K562 (cell line): ENCODE data around the gene RWDD1. TPM values are rescaled to one million over a fixed set of nuclear protein-coding genes. Genes with fewer than 3 reads are reported as not detected.
A peak's percentile ranks its signal among the peaks of the same experiment; 100 is the strongest.

Experiments used
- ATF4 ChIP-seq: fragments of 450-650 bp; formaldehyde crosslinking; IDR thresholded peaks from 2 replicates; pipeline ENCODE4 v1.4.0; 2022; ENCODE audit warnings: mild to moderate bottlenecking, moderate library complexity
- EHMT2 ChIP-seq: fragments of 450-650 bp; IDR thresholded peaks from 2 replicates; pipeline ENCODE4 v1.6.1; 2018; ENCODE audit warnings: antibody characterized with exemption
- FOSL1 ChIP-seq: fragments of 200-800 bp; sonication (Bioruptor generic); conservative IDR thresholded peaks from 2 replicates; pipeline ENCODE4 v1.6.1; 2016; ENCODE audit warnings: missing genetic modification characterization, missing compliant biosample characterization
- GTF2B ChIP-seq: IDR thresholded peaks from 2 replicates; pipeline ENCODE4 v1.6.1; 2011; ENCODE audit not compliant: insufficient read length; ENCODE audit errors: extremely low read depth
- LEF1 ChIP-seq: fragments of 450-650 bp; IDR thresholded peaks from 2 replicates; pipeline ENCODE4 v1.6.1; 2016; ENCODE audit warnings: mild to moderate bottlenecking
- MCM7 ChIP-seq, 2 experiments: fragments of 450-650 bp; IDR thresholded peaks; 2 replicates each; pipeline ENCODE4 v1.6.1; 2016 to 2018
- NCOR1 ChIP-seq: fragments of 450-650 bp; IDR thresholded peaks from 2 replicates; pipeline ENCODE4 v1.6.1; 2016; ENCODE audit warnings: mild to moderate bottlenecking, moderate library complexity
- RAD51 ChIP-seq: fragments of 450-650 bp; IDR thresholded peaks from 2 replicates; pipeline ENCODE4 v1.7.1; 2016; ENCODE audit warnings: low read depth, mild to moderate bottlenecking, borderline replicate concordance
- SIN3B ChIP-seq: fragments of 450-650 bp; IDR thresholded peaks from 2 replicates; pipeline ENCODE4 v1.6.1; 2017; ENCODE audit warnings: low read depth, mild to moderate bottlenecking, moderate library complexity
- SP1 ChIP-seq: sonication (generic); formaldehyde crosslinking; IDR thresholded peaks from 2 replicates; pipeline ENCODE4 v1.8.1; 2022; ENCODE audit warnings: mild to moderate bottlenecking, missing genetic modification reagents
- TEAD2 ChIP-seq: fragments of 450-650 bp; IDR thresholded peaks from 2 replicates; pipeline ENCODE4 v1.6.1; 2016; ENCODE audit warnings: missing genetic modification characterization, control low read depth, missing compliant biosample characterization
- U2AF1 ChIP-seq: fragments of 200-400 bp; formaldehyde crosslinking; optimal IDR thresholded peaks from 2 replicates; pipeline ENCODE3; 2017; ENCODE audit warnings: mild to moderate bottlenecking, low read depth, low read length, moderate library complexity
- ZNF175 ChIP-seq: fragments of 200-800 bp; sonication (Bioruptor generic); IDR thresholded peaks from 2 replicates; pipeline ENCODE4 v1.6.1; 2016; ENCODE audit warnings: low read depth, mild to moderate bottlenecking, missing genetic modification characterization, missing compliant biosample characterization
- polyA plus RNA-seq, 8 experiments: library from polyadenylated mRNA; depleted of rRNA in 4 of 8; stranded (reverse) in 5 of 8; unstranded in 3 of 8; fragments of >200 nt; fragmentation: Nextera tagmentation in 2 of 8; fragmentation: Illumina TruSeq in 1 of 8; extraction: Ambion mirVana in 2 of 8; extraction: Trizol in 1 of 8; gene quantifications; 2 replicates each; pipeline versions ENCODE4 v1.2.1 to v1.2.3, GENCODE V29; 2011 to 2014; ENCODE audit warnings: inconsistent platforms in 1 of 8, missing spikeins in 1 of 8
- total RNA-seq, 7 experiments: library from RNA; depleted of rRNA in 6 of 7; stranded (reverse); fragments of >200 nt in 6 of 7; fragmentation: Illumina TruSeq in 2 of 7; extraction: Trizol in 2 of 7; gene quantifications; 2 replicates each; pipeline versions ENCODE4 v1.2.1 to v1.2.3, GENCODE V29; 2011 to 2021; ENCODE audit warnings: low replicate concordance in 1 of 7
- TF ChIP-seq, protein P1 (sequence below): fragments of 450-650 bp; IDR thresholded peaks from 2 replicates; pipeline ENCODE4 v1.6.1; 2016; ENCODE audit warnings: antibody characterized with exemption
- TF ChIP-seq, protein P2 (sequence below): fragments of 250-450 bp; sonication (Bioruptor Pico); IDR thresholded peaks from 2 replicates; pipeline ENCODE4 v1.8.0; 2022; ENCODE audit warnings: inconsistent platforms, mild to moderate bottlenecking, moderate library complexity, borderline replicate concordance
- TF ChIP-seq, protein P3 (sequence below): sonication (generic); formaldehyde crosslinking; IDR thresholded peaks from 2 replicates; pipeline ENCODE4 v1.8.0; 2022; ENCODE audit warnings: mild to moderate bottlenecking, missing genetic modification reagents
- TF ChIP-seq, protein P4 (sequence below): fragments of 450-650 bp; formaldehyde crosslinking; IDR thresholded peaks from 2 replicates; pipeline ENCODE4 v1.4.0; 2022; ENCODE audit warnings: missing genetic modification characterization
- TF ChIP-seq, protein P5 (sequence below): IDR thresholded peaks from 2 replicates; pipeline ENCODE4 v1.6.1; 2012; ENCODE audit warnings: low read depth, low read length, improper control_type of control experiment, borderline replicate concordance

Gene RWDD1
- total and polyA plus RNA-seq, 9 of the 15 experiments (the other 6 are each of a cell fraction or from before 2014, with no cell fraction given): 31.9 to 89.8 (median 48.7) TPM

DNA sequence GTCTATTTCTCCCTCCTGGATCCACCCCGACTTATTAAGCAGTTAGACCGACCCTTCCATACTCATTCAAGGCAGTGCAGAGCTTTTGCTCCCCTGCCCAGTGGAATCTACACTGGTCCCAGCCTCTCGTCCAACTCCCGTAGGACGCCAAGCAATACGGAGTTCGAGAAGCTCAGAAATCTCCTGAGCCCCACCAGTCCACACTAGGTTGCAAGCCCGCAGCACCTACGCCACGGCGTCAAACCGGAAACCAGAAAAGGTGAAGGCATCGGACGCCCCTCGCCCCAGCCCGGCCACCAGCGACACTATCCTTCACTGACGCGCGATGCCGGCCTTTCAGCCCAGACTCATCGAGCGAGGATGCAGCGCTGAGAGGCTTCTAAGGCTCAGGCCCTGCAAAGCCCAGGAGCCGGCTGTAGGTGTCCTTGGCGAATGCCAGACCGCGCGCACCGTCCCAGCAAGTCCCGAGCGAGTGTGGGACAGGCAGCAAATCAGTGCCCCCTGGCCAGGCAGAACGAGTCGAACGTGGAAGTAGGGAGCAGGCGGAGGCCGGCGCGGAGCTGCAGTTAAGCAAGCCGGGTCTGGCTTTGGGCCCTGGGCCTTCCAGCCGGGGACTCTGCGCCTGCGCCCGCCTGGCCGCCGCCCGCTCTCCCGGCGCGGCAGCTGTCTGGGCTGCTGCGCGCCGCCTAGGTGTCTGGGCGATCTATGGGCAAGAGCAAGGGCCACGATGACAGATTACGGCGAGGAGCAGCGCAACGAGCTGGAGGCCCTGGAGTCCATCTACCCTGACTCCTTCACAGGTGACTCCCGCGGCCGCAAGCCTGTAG, at the start of gene RWDD1 (continued):
- TF ChIP-seq NCOR1 (peak; percentile 32; the same call in 1 of the 2 replicates), LEF1 (no peak), RAD51 (no peak), ZNF175 (CRISPR knock-in tag) (no peak), U2AF1 (no peak), ATF4 (CRISPR knock-in tag) (no peak), FOSL1 (no peak), GTF2B (no peak), EHMT2 (no peak), MCM7 (IDR thresholded peaks at IDR 0.05) (no peak), SP1 (CRISPR knock-in tag) (peak; percentile 94), TEAD2 (no peak), SIN3B (peak; percentile 87)
- TF ChIP-seq, protein P1, sequence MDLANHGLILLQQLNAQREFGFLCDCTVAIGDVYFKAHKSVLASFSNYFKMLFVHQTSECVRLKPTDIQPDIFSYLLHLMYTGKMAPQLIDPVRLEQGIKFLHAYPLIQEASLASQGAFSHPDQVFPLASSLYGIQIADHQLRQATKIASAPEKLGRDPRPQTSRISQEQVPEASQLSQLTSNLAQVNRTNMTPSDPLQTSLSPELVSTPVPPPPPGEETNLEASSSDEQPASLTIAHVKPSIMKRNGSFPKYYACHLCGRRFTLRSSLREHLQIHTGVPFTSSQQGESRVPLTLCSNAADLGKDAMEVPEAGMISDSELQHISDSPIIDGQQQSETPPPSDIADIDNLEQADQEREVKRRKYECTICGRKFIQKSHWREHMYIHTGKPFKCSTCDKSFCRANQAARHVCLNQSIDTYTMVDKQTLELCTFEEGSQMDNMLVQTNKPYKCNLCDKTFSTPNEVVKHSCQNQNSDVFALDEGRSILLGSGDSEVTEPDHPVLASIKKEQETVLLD: peak; percentile 17
- TF ChIP-seq, protein P2, sequence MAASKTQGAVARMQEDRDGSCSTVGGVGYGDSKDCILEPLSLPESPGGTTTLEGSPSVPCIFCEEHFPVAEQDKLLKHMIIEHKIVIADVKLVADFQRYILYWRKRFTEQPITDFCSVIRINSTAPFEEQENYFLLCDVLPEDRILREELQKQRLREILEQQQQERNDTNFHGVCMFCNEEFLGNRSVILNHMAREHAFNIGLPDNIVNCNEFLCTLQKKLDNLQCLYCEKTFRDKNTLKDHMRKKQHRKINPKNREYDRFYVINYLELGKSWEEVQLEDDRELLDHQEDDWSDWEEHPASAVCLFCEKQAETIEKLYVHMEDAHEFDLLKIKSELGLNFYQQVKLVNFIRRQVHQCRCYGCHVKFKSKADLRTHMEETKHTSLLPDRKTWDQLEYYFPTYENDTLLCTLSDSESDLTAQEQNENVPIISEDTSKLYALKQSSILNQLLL (CRISPR knock-in tag): no peak
- TF ChIP-seq, protein P3, sequence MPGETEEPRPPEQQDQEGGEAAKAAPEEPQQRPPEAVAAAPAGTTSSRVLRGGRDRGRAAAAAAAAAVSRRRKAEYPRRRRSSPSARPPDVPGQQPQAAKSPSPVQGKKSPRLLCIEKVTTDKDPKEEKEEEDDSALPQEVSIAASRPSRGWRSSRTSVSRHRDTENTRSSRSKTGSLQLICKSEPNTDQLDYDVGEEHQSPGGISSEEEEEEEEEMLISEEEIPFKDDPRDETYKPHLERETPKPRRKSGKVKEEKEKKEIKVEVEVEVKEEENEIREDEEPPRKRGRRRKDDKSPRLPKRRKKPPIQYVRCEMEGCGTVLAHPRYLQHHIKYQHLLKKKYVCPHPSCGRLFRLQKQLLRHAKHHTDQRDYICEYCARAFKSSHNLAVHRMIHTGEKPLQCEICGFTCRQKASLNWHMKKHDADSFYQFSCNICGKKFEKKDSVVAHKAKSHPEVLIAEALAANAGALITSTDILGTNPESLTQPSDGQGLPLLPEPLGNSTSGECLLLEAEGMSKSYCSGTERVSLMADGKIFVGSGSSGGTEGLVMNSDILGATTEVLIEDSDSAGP (CRISPR knock-in tag): no peak
- TF ChIP-seq, protein P4, sequence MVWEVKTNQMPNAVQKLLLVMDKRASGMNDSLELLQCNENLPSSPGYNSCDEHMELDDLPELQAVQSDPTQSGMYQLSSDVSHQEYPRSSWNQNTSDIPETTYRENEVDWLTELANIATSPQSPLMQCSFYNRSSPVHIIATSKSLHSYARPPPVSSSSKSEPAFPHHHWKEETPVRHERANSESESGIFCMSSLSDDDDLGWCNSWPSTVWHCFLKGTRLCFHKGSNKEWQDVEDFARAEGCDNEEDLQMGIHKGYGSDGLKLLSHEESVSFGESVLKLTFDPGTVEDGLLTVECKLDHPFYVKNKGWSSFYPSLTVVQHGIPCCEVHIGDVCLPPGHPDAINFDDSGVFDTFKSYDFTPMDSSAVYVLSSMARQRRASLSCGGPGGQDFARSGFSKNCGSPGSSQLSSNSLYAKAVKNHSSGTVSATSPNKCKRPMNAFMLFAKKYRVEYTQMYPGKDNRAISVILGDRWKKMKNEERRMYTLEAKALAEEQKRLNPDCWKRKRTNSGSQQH (CRISPR knock-in tag): no peak
- TF ChIP-seq, protein P5, sequence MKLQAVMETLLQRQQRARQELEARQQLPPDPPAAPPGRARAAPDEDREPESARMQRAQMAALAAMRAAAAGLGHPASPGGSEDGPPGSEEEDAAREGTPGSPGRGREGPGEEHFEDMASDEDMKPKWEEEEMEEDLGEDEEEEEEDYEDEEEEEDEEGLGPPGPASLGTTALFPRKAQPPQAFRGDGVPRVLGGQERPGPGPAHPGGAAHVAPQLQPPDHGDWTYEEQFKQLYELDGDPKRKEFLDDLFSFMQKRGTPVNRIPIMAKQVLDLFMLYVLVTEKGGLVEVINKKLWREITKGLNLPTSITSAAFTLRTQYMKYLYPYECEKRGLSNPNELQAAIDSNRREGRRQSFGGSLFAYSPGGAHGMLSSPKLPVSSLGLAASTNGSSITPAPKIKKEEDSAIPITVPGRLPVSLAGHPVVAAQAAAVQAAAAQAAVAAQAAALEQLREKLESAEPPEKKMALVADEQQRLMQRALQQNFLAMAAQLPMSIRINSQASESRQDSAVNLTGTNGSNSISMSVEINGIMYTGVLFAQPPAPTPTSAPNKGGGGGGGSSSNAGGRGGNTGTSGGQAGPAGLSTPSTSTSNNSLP: no peak
